ENCODE data around the gene EFNB2.

The EFNB2 gene

DNA sequence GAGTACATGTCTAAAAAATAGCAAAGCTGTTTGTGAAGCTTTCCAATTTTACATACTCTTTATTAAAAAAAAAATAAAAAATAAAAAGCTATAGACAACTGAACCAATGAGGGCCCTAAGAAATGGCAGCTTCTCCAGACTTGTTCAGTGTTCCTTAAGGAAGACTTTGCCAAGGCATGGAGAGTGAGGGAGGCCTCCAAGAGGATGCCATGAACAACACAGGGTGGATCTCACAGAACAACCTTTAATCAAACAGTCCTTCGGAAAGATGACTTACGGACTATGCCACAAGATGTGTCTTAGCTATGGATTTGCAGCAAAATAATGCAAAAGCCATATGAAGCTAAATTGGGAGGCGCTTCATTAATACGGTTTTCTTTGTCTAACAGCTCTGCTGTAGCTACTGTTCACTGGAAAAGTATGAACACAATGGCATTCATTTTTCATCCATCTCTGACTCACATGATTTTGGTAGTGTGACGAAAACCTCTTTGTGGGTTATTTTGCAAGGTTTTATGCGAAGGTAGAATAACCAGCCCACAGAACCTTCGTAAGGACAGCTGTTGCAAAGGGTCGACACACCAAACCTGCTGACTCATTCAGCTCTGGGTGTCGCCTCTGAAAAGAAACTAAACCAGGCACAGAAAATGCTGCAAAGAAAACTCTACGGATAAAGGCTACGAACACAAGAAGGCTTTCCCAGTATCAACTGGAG lies 27.7 kb downstream of the EFNB2 start:
- TF ChIP-seq EZH2phosphoT487 (IDR thresholded peaks at IDR 0.05; ENCODE audit: low read length) (no peak), EZH2 (optimal IDR thresholded peaks at IDR 0.05; ENCODE audit: low read depth, low read length) (no peak)
- no peak for DNase-seq
- Histone ChIP-seq H3K27me3 (replicated peaks; ENCODE audit: insufficient read depth, low read length) (no peaks in the 10 kb centered on the region), H3K9ac (ENCODE audit: low read length) (no peak overlapping the region), H3K27ac (ENCODE audit: low read length) (no peak overlapping the region), H2AFZ (ENCODE audit: low read length) (no peak overlapping the region), H3F3A (ENCODE audit: insufficient read depth, low read length) (no peaks in the 10 kb centered on the region), H3K4me1 (ENCODE audit: low read length) (no peaks in the 10 kb centered on the region), H3K9me3 (replicated peaks; ENCODE audit: insufficient read depth, low read length) (no peaks in the 10 kb centered on the region), H3K9me2 (replicated peaks; ENCODE audit: insufficient read depth, low read length) (no peaks in the 10 kb centered on the region), H3K79me2 (ENCODE audit: low read length) (no peaks in the 10 kb centered on the region), H3K4me2 (ENCODE audit: low read depth, low read length) (no peak overlapping the region), H4K20me1 (ENCODE audit: insufficient read depth, low read length) (no peaks in the 10 kb centered on the region), H3K36me3 (replicated peaks; ENCODE audit: insufficient read depth, low read length) (no peaks in the 10 kb centered on the region), H3K4me3 (ENCODE audit: low read length) (no peak overlapping the region)

DNA sequence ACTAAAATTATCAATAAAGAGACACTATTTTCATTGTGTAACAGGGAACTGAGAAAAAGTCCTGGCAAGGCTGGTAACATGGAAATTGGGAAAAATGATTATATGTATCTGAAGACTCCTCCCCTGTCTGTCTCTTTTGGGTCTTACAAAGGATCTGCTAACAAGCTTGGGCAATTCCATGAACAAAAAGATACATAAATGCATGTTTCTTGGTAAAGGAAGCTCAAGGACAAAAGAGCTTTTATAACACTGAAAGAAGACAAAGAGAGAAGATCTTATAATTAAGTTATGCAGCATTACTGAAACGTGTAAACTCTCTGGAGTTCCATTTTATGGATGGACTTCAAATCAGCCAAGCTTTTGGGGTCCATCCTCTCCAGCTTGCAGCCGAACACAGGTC lies 29.2 kb downstream of the EFNB2 start:
- Histone ChIP-seq H4K20me1 (ENCODE audit: insufficient read depth, low read length) (no peaks in the 10 kb centered on the region), H3K9me2 (replicated peaks; ENCODE audit: insufficient read depth, low read length) (no peaks in the 10 kb centered on the region), H3K27me3 (replicated peaks; ENCODE audit: insufficient read depth, low read length) (no peaks in the 10 kb centered on the region), H3F3A (ENCODE audit: insufficient read depth, low read length) (no peaks in the 10 kb centered on the region), H3K79me2 (ENCODE audit: low read length) (no peaks in the 10 kb centered on the region), H2AFZ (ENCODE audit: low read length) (no peak overlapping the region), H3K4me3 (ENCODE audit: low read length) (no peak overlapping the region), H3K27ac (ENCODE audit: low read length) (no peak overlapping the region), H3K36me3 (replicated peaks; ENCODE audit: insufficient read depth, low read length) (no peaks in the 10 kb centered on the region), H3K9ac (ENCODE audit: low read length) (no peak overlapping the region), H3K4me2 (ENCODE audit: low read depth, low read length) (no peak overlapping the region), H3K9me3 (replicated peaks; ENCODE audit: insufficient read depth, low read length) (no peaks in the 10 kb centered on the region), H3K4me1 (ENCODE audit: low read length) (no peaks in the 10 kb centered on the region)
- TF ChIP-seq, protein P1, sequence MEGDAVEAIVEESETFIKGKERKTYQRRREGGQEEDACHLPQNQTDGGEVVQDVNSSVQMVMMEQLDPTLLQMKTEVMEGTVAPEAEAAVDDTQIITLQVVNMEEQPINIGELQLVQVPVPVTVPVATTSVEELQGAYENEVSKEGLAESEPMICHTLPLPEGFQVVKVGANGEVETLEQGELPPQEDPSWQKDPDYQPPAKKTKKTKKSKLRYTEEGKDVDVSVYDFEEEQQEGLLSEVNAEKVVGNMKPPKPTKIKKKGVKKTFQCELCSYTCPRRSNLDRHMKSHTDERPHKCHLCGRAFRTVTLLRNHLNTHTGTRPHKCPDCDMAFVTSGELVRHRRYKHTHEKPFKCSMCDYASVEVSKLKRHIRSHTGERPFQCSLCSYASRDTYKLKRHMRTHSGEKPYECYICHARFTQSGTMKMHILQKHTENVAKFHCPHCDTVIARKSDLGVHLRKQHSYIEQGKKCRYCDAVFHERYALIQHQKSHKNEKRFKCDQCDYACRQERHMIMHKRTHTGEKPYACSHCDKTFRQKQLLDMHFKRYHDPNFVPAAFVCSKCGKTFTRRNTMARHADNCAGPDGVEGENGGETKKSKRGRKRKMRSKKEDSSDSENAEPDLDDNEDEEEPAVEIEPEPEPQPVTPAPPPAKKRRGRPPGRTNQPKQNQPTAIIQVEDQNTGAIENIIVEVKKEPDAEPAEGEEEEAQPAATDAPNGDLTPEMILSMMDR (IDR thresholded peaks at IDR 0.05; ENCODE audit: low read length), result no peak
- TF ChIP-seq EZH2 (optimal IDR thresholded peaks at IDR 0.05; ENCODE audit: low read depth, low read length), result no peak
- TF ChIP-seq EZH2phosphoT487 (IDR thresholded peaks at IDR 0.05; ENCODE audit: low read length), result no peak
- no peak for DNase-seq

DNA sequence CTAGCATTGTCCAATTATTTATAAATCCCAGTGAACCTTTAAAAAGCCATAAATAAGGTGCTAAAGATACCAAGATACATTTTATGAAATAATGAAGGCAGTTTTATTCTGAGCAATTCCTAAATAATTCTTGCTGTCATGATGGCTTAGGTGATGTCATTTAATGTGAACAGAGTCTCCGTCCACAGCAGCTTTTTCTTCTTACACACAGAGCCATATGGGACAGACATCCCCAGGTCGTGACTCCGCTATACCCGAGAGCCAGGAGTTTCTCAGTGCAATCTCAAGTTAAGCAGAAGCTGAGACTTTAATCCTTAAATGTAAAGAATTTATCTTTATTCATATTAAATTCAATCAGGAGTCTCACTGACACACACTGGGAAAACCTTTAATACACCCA lies 29.7 kb downstream of the EFNB2 start:
- Histone ChIP-seq H3K9me3 (replicated peaks; ENCODE audit: insufficient read depth, low read length) (no peaks in the 10 kb centered on the region), H3K4me1 (ENCODE audit: low read length) (no peaks in the 10 kb centered on the region), H4K20me1 (ENCODE audit: insufficient read depth, low read length) (no peaks in the 10 kb centered on the region), H3K27me3 (replicated peaks; ENCODE audit: insufficient read depth, low read length) (no peaks in the 10 kb centered on the region), H3K79me2 (ENCODE audit: low read length) (no peaks in the 10 kb centered on the region), H2AFZ (ENCODE audit: low read length) (no peak overlapping the region), H3K36me3 (replicated peaks; ENCODE audit: insufficient read depth, low read length) (no peaks in the 10 kb centered on the region), H3K9ac (ENCODE audit: low read length) (no peak overlapping the region), H3K4me3 (ENCODE audit: low read length) (no peak overlapping the region), H3K27ac (ENCODE audit: low read length) (no peak overlapping the region), H3K4me2 (ENCODE audit: low read depth, low read length) (no peak overlapping the region), H3K9me2 (replicated peaks; ENCODE audit: insufficient read depth, low read length) (no peaks in the 10 kb centered on the region), H3F3A (ENCODE audit: insufficient read depth, low read length) (no peaks in the 10 kb centered on the region)
- no peak for DNase-seq
- TF ChIP-seq EZH2phosphoT487 (IDR thresholded peaks at IDR 0.05; ENCODE audit: low read length), result no peak
- TF ChIP-seq, protein P1 (IDR thresholded peaks at IDR 0.05; ENCODE audit: low read length), result no peak
- no peak for TF ChIP-seq EZH2 (optimal IDR thresholded peaks at IDR 0.05; ENCODE audit: low read depth, low read length)

DNA sequence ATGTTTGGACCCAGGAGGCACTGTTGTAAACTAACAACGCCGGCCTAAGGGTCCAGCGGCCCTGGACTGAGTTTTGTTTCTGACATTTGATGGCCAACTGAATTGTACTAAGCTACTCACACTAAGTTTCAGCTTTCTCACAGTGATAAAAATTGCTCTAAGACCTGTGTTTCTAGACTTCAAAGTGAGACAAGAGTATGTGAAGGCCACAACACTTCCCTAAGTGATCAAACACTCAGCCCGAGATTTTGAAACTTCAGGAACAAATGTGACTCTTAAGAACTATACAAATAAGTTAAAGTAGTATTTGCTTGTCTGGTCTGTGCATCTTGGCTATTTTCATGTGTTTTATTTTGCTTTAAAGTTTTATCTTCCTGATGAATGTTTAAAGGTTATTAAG lies 30.2 kb downstream of the EFNB2 start:
- no peak overlapping the region for H3K4me2 ChIP-seq (ENCODE audit: low read depth, low read length)
- H3K4me3 ChIP-seq (ENCODE audit: low read length), result no peak overlapping the region
- no peak for DNase-seq
- H3K9me2 ChIP-seq (replicated peaks; ENCODE audit: insufficient read depth, low read length), result no peaks in the 10 kb centered on the region
- no peaks in the 10 kb centered on the region for H4K20me1 ChIP-seq (ENCODE audit: insufficient read depth, low read length)
- no peaks in the 10 kb centered on the region for H3K79me2 ChIP-seq (ENCODE audit: low read length)
- H3K27me3 ChIP-seq (replicated peaks; ENCODE audit: insufficient read depth, low read length), result no peaks in the 10 kb centered on the region
- no peak overlapping the region for H3K27ac ChIP-seq (ENCODE audit: low read length)
- no peak overlapping the region for H3K9ac ChIP-seq (ENCODE audit: low read length)
- H3K9me3 ChIP-seq (replicated peaks; ENCODE audit: insufficient read depth, low read length), result no peaks in the 10 kb centered on the region
- H3F3A ChIP-seq (ENCODE audit: insufficient read depth, low read length), result no peaks in the 10 kb centered on the region
- TF ChIP-seq EZH2 (optimal IDR thresholded peaks at IDR 0.05; ENCODE audit: low read depth, low read length) (no peak), EZH2phosphoT487 (IDR thresholded peaks at IDR 0.05; ENCODE audit: low read length) (no peak)
- TF ChIP-seq, protein P1 (IDR thresholded peaks at IDR 0.05; ENCODE audit: low read length), result no peak
- no peaks in the 10 kb centered on the region for H3K36me3 ChIP-seq (replicated peaks; ENCODE audit: insufficient read depth, low read length)
- no peaks in the 10 kb centered on the region for H3K4me1 ChIP-seq (ENCODE audit: low read length)
- no peak overlapping the region for H2AFZ ChIP-seq (ENCODE audit: low read length)

Measured in MM.1S (cell line).